Endothelial cell of umbilical vein (primary cell): ENCODE results near the gene KCNQ2. TPM values are rescaled to one million over a fixed set of nuclear protein-coding genes. Genes with fewer than 3 reads are reported as not detected.

ENCODE experiments used
- BruUV-seq: library from RNA; stranded (reverse); fragments of 400-500 nt; replicated peaks from 2 replicates; lab custom pipeline; 2021; lab: Mats Ljungman, UMichigan
- CTCF ChIA-PET: fragments of 300-600, 350-600 bp; sonication (Branson Sonifier 250); formaldehyde crosslinking; loops from one replicate; lab custom pipeline; 2021; ENCODE audit warnings: antibody characterized with exemption, inconsistent platforms; lab: Charles Lee
- POLR2A ChIA-PET: fragments of 300-600, 350-600 bp; sonication (Branson Sonifier 250); formaldehyde crosslinking; loops from one replicate; lab custom pipeline; 2021; ENCODE audit warnings: antibody characterized with exemption, inconsistent platforms; lab: Charles Lee
- DNase-seq: peaks from one replicate; pipeline ENCODE4 v3.0.0-alpha.2; 2011; ENCODE audit warnings: low read depth, low spot score
- FAIRE-seq: peaks from 2 replicates; lab custom pipeline; 2011; peaks lifted over from hg19 to GRCh38; lab: Jason Lieb, UNC
- H2AFZ ChIP-seq: 2 replicates; pipeline ENCODE4 v1.6.0; 2012; ENCODE audit warnings: low read depth, low read length, control low read depth, inconsistent platforms
- H3K27ac ChIP-seq: 2 replicates; pipeline ENCODE4 v1.5.1; 2011; ENCODE audit warnings: low read depth, mild to moderate bottlenecking, control low read depth, low read length, moderate library complexity; ENCODE audit not compliant: insufficient read depth
- H3K27me3 ChIP-seq, 2 experiments: 2 replicates each; pipeline versions ENCODE4 v1.6.0 to v1.6.1; 2011; ENCODE audit warnings: low read length in 2 of 2, mixed read lengths in 1 of 2; ENCODE audit not compliant: control insufficient read depth in 2 of 2, insufficient read depth in 2 of 2
- H3K36me3 ChIP-seq, 2 experiments: 2 replicates in 1 of 2; 3 replicates in 1 of 2; pipeline ENCODE4 v1.5.1; 2011; ENCODE audit warnings: low read length in 2 of 2, mild to moderate bottlenecking in 1 of 2, moderate library complexity in 1 of 2; ENCODE audit not compliant: control insufficient read depth in 2 of 2, insufficient read depth in 2 of 2; ENCODE audit errors: extremely low read depth in 1 of 2
- H3K4me1 ChIP-seq: 3 replicates; pipeline ENCODE4 v1.5.1; 2011; ENCODE audit warnings: mild to moderate bottlenecking, low read length; ENCODE audit not compliant: control insufficient read depth, insufficient read depth; ENCODE audit errors: extremely low read depth
- H3K4me2 ChIP-seq: 2 replicates; pipeline ENCODE4 v1.6.1; 2011; ENCODE audit warnings: low read length, control low read depth, mixed read lengths; ENCODE audit not compliant: insufficient read depth
- H3K4me3 ChIP-seq, 3 experiments: fragments of 200-600 bp in 1 of 3; sonication (generic), shearing (Covaris generic) in 1 of 3; replicated peaks in 1 of 3; 2 replicates each; pipeline ENCODE4 v1.5.1; 2011 to 2016; ENCODE audit warnings: control low read depth in 3 of 3, low read length in 3 of 3, mild to moderate bottlenecking in 2 of 3, inconsistent platforms in 1 of 3, low read depth in 1 of 3, moderate library complexity in 1 of 3; ENCODE audit not compliant: insufficient read depth in 1 of 3
- H3K79me2 ChIP-seq: 2 replicates; pipeline ENCODE4 v1.6.0; 2012; ENCODE audit warnings: low read length, inconsistent platforms; ENCODE audit not compliant: control insufficient read depth, insufficient read depth
- H3K9ac ChIP-seq: replicated peaks from 2 replicates; pipeline ENCODE3; 2011; ENCODE audit warnings: low read length, control low read depth; ENCODE audit not compliant: insufficient read depth; ENCODE audit errors: extremely low read depth
- H3K9me1 ChIP-seq: replicated peaks from 3 replicates; pipeline ENCODE4 v1.6.0; 2011; ENCODE audit warnings: mild to moderate bottlenecking, low read length; ENCODE audit not compliant: control insufficient read depth, insufficient read depth; ENCODE audit errors: extremely low read depth
- H3K9me3 ChIP-seq: replicated peaks from 2 replicates; pipeline ENCODE4 v1.5.1; 2012; ENCODE audit warnings: low read length, inconsistent platforms; ENCODE audit not compliant: control insufficient read depth, insufficient read depth
- H4K20me1 ChIP-seq: replicated peaks from 2 replicates; pipeline ENCODE3; 2011; ENCODE audit warnings: mild to moderate bottlenecking, low read length; ENCODE audit not compliant: control insufficient read depth, insufficient read depth; ENCODE audit errors: extremely low read depth
- CTCF ChIP-seq, 2 donors: IDR thresholded peaks; 1 replicate in 1 of 2; 2 replicates in 1 of 2; pipeline ENCODE4 v1.5.1; 2011; ENCODE audit warnings: low read length in 2 of 2, mild to moderate bottlenecking in 2 of 2, moderate library complexity in 2 of 2, control low read depth in 1 of 2, inconsistent platforms in 1 of 2, low read depth in 1 of 2; ENCODE audit not compliant: insufficient read depth in 1 of 2; ENCODE audit errors: extremely low read depth in 1 of 2
- EZH2 ChIP-seq: IDR thresholded peaks from 2 replicates; pipeline ENCODE4 v1.6.1; 2012; ENCODE audit warnings: borderline replicate concordance, low read depth, mild to moderate bottlenecking, moderate library complexity, low read length, inconsistent platforms; ENCODE audit not compliant: severe bottlenecking
- FOS ChIP-seq: IDR thresholded peaks from 2 replicates; pipeline ENCODE4 v1.6.1; 2011; ENCODE audit warnings: mild to moderate bottlenecking, low read length, moderate library complexity, borderline replicate concordance; ENCODE audit not compliant: insufficient read depth
- GATA2 ChIP-seq: IDR thresholded peaks from 2 replicates; pipeline ENCODE4 v1.7.0; 2011; ENCODE audit warnings: low read depth, mild to moderate bottlenecking, moderate library complexity, mixed read lengths, low read length; ENCODE audit not compliant: insufficient read length, insufficient read depth
- JUN ChIP-seq: IDR thresholded peaks from 2 replicates; pipeline ENCODE4 v1.6.1; 2011; ENCODE audit warnings: borderline replicate concordance, low read depth; ENCODE audit not compliant: insufficient read length, insufficient read depth
- MYC ChIP-seq: IDR thresholded peaks from one replicate; pipeline ENCODE4 v1.6.1; 2011; ENCODE audit warnings: mild to moderate bottlenecking, low read depth, low read length
- POLR2A ChIP-seq: IDR thresholded peaks from 2 replicates; pipeline ENCODE4 v1.6.1; 2012; ENCODE audit warnings: low read depth, mild to moderate bottlenecking, control low read depth, low read length
- POLR2AphosphoS5 ChIP-seq: IDR thresholded peaks from 2 replicates; pipeline ENCODE4 v1.6.1; 2012; ENCODE audit warnings: low read depth, mild to moderate bottlenecking, control low read depth, low read length, moderate library complexity; ENCODE audit not compliant: insufficient read depth
- dilution Hi-C: fragments of 300-500 bp; cut with MboI; formaldehyde crosslinking; loops from one replicate; pipeline ENCODE4 v1.15.0; 2019; ENCODE audit warnings: low sequenced_read_pairs; ENCODE audit not compliant: extremely low pct_ligation_motif_present
- intact Hi-C: fragments of 100-400 bp; cut with micrococcal nuclease; formaldehyde crosslinking; loops from one replicate; pipeline ENCODE4 v1.10.0; 2022
- polyA plus RNA-seq, 4 experiments: library from polyadenylated mRNA; depleted of rRNA in 3 of 4; stranded (reverse) in 3 of 4; unstranded in 1 of 4; fragments of >200 nt; gene quantifications; 2 replicates each; pipeline versions ENCODE4 v1.2.1 to v1.2.3, GENCODE V29; 2011 to 2012; ENCODE audit warnings: missing spikeins in 1 of 4
- total RNA-seq: library from RNA; stranded (reverse); gene quantifications from 2 replicates; pipeline ENCODE4 v1.2.3, GENCODE V29; 2021
- TF ChIP-seq, protein P1 (sequence below): IDR thresholded peaks from 2 replicates; pipeline ENCODE4 v1.6.1; 2011; ENCODE audit not compliant: insufficient read depth, insufficient read length

Gene KCNQ2
- total and polyA plus RNA-seq, 2 donors (not counting 3 experiments of a cell fraction or from before 2014, with no cell fraction given), result not detected

GRCh38 chr20:63447320-63447719 is 25.1 kb downstream of the KCNQ2 start:
- no peaks in the 10 kb centered on the region for H3K36me3 ChIP-seq
- DNase-seq (no peak), FAIRE-seq (no peak)
- no peak overlapping the region for H3K4me2 ChIP-seq
- no peaks in the 10 kb centered on the region for H3K79me2 ChIP-seq
- intact Hi-C loops (no loop called here), dilution Hi-C loops (no loop called here)
- TF ChIP-seq EZH2 (no peak), POLR2AphosphoS5 (no peak), FOS (no peak), JUN (no peak), MYC (no peak), CTCF (IDR thresholded peaks at IDR 0.05; ENCODE audit: extremely low read depth in 1 of 2, insufficient read depth in 1 of 2, low read depth in 1 of 2, low read length in 2 of 2) (no peak), GATA2 (no peak), POLR2A (no peak)
- TF ChIP-seq, protein P1, sequence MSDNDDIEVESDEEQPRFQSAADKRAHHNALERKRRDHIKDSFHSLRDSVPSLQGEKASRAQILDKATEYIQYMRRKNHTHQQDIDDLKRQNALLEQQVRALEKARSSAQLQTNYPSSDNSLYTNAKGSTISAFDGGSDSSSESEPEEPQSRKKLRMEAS, result no peak
- no peaks in the 10 kb centered on the region for H4K20me1 ChIP-seq
- POLR2A ChIA-PET, result no interaction called here
- H3K27me3 ChIP-seq, result no peaks in the 10 kb centered on the region
- H2AFZ ChIP-seq, result no peak overlapping the region
- CTCF ChIA-PET, result no interaction called here
- no peaks in the 10 kb centered on the region for H3K9me1 ChIP-seq
- H3K27ac ChIP-seq, result no peak overlapping the region
- no TSS peak for BruUV-seq
- no peak overlapping the region for H3K4me3 ChIP-seq
- no peaks in the 10 kb centered on the region for H3K4me1 ChIP-seq
- no peak overlapping the region for H3K9ac ChIP-seq
- no peaks in the 10 kb centered on the region for H3K9me3 ChIP-seq
